Femur (tissue), 1 donor: Measurements from ENCODE around the gene ITIH2.
"Not testable (repeated sequence)": the region's sequence is repeated elsewhere in the genome, so short reads cannot be mapped to it uniquely, and the experiment has no call there.

Experiments
- DNase-seq: peaks from one replicate; pipeline ENCODE4 v3.0.0-alpha.2; 2017

ITIH2 gene

GRCh38 chr10:7703140-7703539, at the start of gene ITIH2:
ITIH2 (plus strand) TSS chr10:7703316; CDS start chr10:7703435, 119 bp downstream.
- no peak for DNase-seq

- not testable (repeated sequence) for DNase-seq
Observed at GRCh38 chr10:7657079-7657478, 46.0 kb upstream of the ITIH2 start.

GRCh38 chr10:7657552-7657951, 45.6 kb upstream of the ITIH2 start:
- no peak for DNase-seq

DNA sequence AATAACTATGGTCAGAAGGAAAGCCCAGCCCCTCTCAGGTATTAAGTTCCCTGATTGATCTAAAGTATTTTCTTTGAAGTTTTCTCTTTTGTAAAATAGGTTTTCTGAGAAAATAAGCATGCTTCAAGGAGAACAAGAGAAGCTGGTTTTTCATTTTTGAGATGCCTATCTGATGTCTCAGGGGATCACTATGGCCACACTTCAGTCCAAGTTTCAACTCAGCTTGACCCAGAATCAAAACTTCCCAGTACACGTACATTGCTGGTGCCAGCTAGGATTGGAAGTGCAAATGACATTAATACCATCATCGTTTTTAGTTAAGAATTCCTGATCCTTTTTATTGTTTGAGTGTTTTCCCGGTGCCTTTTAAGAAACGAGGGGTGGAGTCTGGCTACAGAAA, 43.6 kb upstream of the ITIH2 start:
- DNase-seq, result no peak

GRCh38 chr10:7662522-7662921, 40.6 kb upstream of the ITIH2 start:
- no peak for DNase-seq

DNA sequence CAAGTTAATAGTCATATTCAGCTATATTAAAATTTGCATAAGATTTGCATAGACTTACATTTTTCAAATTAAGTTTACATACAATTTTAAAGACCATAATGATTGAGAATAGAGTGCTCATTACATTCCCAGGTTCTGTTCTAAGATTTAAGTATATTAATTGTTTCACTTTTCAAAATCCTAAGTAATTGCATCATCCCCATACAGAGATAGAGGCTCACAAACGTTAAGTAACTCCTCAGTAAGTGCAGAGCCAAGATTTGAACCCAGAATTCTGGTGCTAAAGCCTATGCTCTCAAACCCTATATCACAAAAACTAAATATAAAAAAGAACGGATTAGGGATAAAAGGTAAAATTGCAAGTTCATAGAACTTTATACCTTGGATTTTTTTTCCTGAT, 38.4 kb upstream of the ITIH2 start:
- DNase-seq, result no peak

DNA sequence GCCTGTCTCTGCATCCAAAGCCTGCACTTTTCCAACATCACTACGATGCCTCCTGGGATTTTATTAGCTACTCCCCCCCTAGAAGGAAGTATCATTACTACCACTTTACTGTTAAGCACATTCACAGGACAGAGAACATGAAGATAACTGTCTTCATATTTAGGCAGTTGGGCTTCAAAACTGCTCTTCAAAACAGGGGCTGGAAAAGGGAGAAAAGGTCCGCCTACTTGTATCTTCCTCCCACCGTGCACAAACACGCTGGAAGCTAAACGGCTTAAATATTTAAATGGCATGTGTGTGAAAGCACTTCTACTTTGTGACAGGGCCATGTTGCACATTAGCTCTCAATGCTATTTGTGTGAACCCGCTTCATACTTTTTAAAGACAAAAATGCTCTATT, 37.3 kb upstream of the ITIH2 start:
- DNase-seq, result no peak

DNA sequence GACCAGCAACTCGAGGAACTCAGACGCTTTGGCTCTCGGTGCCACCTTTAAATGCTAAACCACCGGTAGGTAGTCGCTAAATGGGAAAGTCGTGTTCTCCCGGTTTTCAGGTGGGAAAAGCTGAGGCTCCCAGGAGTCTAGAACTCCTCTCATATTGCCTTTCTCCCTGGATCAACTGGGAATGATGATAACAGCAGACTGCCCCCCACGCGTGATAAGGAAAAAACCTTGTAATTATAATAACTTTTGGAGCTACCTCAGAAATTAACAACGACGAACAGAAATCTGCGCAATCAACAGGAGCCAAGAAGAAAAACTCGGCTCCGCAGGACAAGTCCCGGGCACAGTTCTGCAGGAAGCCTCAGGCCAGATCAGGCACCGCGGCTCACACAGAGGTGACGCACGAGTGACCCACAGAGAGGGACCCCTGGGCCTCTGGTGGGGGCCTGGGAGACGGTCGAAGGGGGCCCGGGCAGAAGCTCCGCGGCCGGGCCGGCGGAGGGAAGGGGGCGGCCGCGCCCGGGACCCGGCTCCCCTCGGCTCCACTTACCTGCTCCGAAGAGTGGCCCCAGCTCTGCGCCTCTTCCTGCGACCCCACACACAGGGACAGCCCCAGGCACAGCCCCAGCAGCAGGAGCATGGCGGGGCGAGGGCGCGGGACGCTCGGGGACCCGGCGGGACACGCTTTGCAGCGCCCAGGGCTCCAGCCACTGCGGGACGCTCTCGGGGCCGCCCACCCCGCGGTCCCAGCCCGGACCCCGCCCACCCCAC, 36.7 kb upstream of the ITIH2 start, which contains the start of gene ITIH5:
Gene ITIH5 (minus strand): TSS at position 714 of the 771 bp plus-strand sequence. CDS start 74 bp downstream, at position 640.
- peak; percentile 30 for DNase-seq

DNA sequence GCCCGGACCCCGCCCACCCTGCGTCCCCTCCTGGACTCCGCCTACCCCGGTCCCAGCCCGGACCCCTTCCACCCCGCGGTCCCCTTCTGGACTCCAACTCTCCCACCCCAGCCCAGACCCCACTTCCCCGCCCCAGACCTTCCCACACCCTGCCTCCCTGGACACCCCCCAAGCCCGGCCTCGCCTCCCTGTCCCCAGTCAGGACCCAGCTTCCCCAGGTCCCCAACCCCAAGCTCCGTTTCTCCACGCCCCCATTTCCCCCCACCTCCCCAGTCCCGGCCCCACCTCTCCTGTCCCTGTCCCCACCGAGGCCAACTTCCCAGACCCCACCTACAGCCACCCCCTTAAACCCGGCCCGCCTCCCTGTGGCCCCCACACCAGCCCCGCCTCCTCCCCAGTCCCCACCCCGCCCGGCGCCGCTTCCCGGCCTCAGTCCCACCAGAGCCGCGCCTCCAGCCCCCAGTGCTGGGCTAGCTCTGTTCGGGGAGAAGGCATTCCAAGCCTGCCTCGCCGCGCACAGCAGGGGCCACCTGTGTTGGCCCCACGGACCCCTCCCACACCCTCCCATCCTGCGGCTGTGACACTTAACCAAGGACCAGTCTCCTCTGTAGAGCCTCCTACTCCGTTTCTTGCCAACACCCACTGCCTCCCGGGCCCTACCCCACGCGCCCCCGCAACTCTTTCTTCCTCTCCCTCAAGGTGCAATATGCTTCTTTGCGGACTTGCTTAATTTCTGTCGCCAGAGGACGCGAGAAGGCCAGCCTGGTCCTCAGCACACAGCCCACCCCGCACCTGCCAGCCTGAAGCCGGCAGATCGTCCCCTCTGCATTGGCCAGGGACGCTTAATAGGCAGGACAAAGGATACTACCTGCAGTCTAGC, 35.6 kb upstream of the ITIH2 start:
- DNase-seq, result peak; percentile 44

DNA sequence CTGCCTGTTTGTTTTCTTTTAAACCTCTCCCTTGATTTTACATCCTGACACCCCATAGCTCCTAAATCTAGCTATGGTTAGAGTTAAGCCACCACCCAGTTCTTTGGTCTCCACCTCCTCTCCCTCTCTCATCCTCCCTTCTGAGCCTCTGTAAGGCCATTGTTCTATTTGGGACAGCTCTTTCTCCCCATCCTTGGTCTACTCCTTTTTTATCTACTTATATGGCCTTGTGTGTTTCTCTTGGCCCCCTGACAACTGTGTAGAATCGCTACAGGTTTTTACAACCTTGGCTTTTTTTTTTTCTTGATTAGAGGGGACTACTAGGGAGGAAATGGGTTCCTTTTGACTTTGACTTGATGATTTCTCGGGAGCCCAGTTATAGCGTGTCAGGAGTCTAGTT, 33.0 kb upstream of the ITIH2 start:
- no peak for DNase-seq

DNA sequence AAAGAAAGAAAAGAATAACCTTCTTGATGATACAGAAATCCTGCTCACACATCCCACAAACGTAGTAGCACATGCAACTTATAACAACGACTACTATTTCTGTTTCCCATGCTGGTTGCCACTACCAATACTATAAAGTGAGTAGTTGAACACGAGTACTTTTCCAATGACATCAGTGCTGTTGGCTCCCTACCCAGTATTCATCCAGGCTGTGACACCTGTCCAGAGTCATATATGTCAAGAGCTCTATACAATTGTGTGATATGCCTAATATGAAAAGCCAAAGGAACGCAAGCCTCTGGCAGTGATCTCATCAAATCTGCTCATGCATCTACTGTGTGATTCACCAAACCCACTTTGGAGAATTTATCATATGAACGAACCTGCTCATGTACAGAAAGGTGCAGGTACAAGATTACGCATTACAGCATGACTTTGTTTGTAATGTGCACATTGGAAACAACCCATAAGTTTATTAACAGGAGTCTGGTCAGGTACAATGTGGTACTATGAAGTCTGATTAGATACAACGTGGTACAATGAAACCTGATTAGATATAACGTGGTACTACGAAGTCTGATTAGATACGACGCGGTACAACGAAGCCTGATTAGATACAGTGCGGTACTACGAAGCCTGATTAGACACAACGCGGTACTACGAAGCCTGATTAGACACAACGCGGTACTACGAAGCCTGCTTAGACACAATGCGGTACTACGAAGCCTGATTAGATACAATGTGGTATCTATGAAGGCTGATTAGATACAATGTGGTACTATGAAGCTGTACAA, 30.6 kb upstream of the ITIH2 start:
- DNase-seq, result peak; percentile 63

GRCh38 chr10:7679256-7679655, 23.9 kb upstream of the ITIH2 start:
- DNase-seq, result no peak

- not testable (repeated sequence) for DNase-seq
Observed at GRCh38 chr10:7680078-7680477, 23.0 kb upstream of the ITIH2 start.

- DNase-seq, result no peak
Observed at GRCh38 chr10:7686351-7687171, 16.6 kb upstream of the ITIH2 start.

DNA sequence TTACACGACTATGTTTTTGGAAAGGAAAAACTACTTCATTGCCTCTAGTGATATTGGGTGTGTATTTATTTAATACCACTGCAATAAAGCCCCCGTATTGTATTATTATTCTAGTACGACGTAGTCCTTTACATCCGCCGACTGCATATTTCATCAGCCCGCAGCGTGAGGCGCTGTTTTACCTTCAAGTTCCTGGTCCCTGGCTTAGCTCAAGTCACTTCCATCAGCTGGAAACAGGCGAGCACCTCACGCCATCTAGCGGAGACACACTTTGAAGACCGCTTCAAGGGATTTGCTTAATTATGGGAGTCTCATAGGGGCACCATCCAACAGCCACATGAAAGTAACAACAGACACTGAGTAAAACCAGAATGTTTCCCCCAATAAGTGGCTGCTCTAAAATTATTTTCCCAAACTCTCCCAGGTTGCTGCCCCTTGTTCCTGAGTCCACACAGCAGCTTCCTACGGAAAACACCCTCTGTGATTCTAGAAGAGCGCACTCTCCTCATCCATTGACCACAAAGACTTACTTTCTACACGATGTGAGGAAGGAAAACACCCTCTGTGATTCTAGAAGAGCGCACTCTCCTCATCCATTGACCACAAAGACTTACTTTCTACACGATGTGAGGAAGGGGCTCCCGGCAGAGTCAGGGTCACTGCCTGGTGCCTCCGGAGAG, 15.7 kb upstream of the ITIH2 start:
- DNase-seq, result peak; percentile 90

DNA sequence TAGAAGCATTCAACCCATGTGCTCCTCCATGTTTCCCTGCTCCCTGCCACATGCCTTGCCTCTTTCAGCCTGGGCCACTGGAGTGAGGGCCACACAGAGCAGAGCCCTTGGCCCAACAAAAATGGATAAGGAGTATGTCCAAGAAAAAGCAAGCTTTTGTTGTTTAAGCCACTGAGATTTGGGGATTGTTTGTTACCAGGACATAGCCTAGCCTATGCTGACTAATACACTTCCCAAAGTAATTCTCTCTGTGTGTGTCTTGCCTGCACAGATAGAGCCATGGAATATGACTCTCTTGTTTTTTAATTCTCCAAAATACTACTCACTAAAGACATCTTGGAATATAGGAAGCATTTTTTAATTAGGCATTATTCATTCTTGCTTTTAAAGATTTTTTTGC, 13.5 kb upstream of the ITIH2 start:
- no peak for DNase-seq

- not testable (repeated sequence) for DNase-seq
Observed at GRCh38 chr10:7690885-7691597, 12.1 kb upstream of the ITIH2 start.

- not testable (repeated sequence) for DNase-seq
Observed at GRCh38 chr10:7692368-7692767, 10.7 kb upstream of the ITIH2 start.

DNA sequence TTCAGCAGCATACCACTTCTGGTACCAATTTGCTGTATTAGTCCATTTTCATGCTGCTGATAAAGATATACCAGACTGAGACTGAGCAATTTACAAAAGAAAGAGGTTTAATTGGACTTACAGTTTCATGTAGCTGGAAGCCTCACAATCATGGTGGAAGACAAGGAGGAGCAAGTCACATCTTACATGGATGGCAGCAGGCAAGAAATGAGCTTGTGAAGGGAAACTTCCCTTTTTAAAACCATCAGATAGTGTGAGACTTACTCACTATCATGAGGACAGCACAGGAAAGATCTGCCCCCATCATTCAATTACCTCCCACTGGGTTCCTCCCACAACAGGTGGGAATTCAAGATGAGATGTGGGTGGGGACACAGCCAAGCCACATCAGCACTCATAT, 9.9 kb upstream of the ITIH2 start:
- DNase-seq, result not testable (repeated sequence)

DNA sequence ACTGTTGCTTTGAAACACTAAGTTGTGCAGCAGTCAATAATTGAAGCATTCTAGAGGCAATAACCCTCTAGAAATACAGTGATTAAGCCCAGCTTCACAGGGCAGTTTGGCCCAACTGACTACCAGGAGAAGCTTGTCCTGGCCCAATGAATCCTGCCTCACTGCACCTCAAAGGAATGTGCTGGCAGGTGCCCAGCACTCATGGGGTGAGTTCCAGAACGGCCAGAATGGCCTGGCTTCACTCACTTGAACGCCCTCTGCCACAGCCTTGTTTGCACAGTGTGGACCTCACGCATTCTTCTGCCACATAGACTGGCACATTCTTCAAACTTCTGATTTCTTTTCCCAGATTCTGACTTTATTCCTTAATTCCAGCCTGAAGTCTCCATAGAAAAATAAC, 6.6 kb upstream of the ITIH2 start:
- no peak for DNase-seq

DNA sequence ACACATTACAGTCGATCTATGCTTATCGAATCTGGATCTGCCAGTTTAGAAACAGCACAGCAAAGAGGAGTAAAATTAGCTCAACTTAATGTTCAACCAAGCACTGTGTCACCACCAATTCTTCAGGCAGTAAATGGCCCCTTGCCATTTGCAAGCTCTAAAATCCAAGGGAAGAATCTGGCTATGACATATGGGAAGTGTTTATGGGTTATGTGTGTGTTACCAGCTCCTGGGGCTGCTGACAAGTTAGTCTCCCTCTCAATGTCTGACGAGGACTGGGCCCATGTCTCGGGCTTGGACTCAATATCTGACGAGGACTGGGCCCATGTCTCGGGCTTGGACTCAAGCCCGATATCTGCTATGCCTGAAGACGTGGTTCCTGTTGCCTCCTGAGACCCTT, 5.7 kb upstream of the ITIH2 start:
- no peak for DNase-seq
